Right lobe of liver (tissue), 4 donors: Measurements from ENCODE around the gene SLTM.

Source experiments
- CTCF ChIP-seq, 4 donors: fragments of 200-600 bp in 3 of 4; fragments of 450-650 bp in 1 of 4; IDR thresholded peaks; one replicate each; pipeline versions ENCODE4 v1.5.1 to v1.8.0; 2016 to 2022; ENCODE audit warnings: antibody characterized with exemption in 4 of 4, mild to moderate bottlenecking in 2 of 4
- POLR2A ChIP-seq: fragments of 450-650 bp; IDR thresholded peaks from one replicate; pipeline ENCODE4 v1.6.1; 2017; ENCODE audit warnings: antibody characterized with exemption, mild to moderate bottlenecking
- donor health status: DM: no; HTN: no; CAD: no.
- donor health status: DM: no; HTN: no; CAD: no.
- donor health status: DM: no; HTN: yes; CAD: no.

DNA sequence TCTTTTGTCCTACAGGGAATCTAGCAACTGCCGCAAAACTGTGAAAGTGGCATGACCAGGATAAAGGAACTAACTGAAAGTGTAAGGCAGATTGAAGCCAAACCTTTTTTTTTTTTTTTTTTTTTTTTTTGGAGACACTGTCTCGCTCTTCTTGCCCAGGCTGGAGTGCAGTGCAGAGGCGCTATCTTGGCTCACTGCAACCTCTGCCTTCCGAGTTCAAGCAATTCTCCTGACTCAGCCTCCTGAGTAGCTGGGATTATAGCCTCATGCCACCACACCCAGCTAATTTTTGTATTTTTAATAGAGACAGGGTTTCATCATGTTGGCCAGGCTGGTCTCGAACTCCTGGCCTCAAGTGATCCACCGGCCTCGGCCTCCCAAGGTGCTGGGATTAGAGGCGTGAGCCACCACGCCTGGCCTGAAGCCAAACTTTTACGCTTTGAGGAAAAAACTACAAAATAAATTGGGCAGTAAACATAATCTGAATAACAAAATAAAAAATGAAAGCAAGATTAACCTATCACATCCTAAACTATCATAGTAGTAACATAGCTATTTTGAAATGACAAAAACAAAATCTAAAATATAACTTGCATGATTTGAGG, 9.7 kb downstream of the SLTM start:
- TF ChIP-seq CTCF (IDR thresholded peaks at IDR 0.05), result no peak
- no peak for TF ChIP-seq POLR2A
